ENCODE measurements around the gene LRRFIP2.

DNA sequence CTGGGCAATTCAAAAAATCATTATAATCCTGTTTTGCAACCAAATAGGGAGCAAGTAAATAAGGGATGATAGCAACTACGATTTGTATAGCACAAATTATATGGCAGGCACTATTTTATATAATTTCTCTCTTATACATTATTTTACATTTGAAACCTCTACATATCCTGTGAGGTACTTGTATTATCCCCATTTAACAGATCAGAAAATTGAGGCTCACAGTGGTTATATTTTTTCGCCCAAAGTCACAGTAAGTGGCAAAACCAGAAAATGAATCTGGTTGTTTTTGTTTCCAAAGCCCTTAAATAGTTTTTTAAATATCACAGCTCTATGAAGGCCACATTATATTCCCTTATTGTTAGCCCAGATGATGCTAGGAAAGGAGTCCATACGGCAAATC lies 106.8 kb downstream of the LRRFIP2 start:
- TF ChIP-seq EZH2 (IDR thresholded peaks at IDR 0.05; ENCODE audit: insufficient read depth, poor library complexity, severe bottlenecking) (no peak), EZH2phosphoT487 (IDR thresholded peaks at IDR 0.05; ENCODE audit: insufficient read depth, low read depth) (no peak)

All from GM23248 (cell line).